22Rv1 (cell line): ENCODE data around the gene ITIH4.

Experiments
- ZFX ChIP-seq: fragments of 450-650 bp; IDR thresholded peaks from 2 replicates; pipeline ENCODE4 v1.6.1; 2017; ENCODE audit warnings: antibody characterized with exemption, borderline replicate concordance
- TF ChIP-seq, protein P1 (sequence below): fragments of 450-650 bp; IDR thresholded peaks from 2 replicates; pipeline ENCODE4 v1.5.1; 2017; ENCODE audit warnings: mild to moderate bottlenecking

DNA sequence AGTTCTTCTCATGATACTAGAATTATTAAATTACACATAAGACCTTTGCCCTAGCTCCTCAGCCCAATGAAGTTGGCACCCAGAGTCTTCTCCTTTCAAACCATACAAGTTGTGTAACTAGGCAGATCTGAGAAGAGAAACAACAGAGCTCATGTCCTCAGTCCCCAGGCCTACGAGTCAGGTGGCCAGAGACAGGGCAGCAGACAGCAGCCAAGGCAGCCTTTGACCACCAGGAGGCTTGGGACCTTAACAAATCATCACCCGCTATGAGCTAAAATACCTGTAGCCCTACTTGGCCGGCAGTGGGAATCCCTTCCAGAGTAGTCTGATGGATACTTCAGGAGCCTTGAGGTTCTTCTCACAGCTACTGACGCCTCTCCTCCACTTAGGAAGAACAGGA lies 48.6 kb upstream of the ITIH4 start:
- TF ChIP-seq, protein P1, sequence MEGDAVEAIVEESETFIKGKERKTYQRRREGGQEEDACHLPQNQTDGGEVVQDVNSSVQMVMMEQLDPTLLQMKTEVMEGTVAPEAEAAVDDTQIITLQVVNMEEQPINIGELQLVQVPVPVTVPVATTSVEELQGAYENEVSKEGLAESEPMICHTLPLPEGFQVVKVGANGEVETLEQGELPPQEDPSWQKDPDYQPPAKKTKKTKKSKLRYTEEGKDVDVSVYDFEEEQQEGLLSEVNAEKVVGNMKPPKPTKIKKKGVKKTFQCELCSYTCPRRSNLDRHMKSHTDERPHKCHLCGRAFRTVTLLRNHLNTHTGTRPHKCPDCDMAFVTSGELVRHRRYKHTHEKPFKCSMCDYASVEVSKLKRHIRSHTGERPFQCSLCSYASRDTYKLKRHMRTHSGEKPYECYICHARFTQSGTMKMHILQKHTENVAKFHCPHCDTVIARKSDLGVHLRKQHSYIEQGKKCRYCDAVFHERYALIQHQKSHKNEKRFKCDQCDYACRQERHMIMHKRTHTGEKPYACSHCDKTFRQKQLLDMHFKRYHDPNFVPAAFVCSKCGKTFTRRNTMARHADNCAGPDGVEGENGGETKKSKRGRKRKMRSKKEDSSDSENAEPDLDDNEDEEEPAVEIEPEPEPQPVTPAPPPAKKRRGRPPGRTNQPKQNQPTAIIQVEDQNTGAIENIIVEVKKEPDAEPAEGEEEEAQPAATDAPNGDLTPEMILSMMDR, result no peak
- no peak for TF ChIP-seq ZFX
